NOMO-1 treated with DMSO at 0.1 percent for 48 hours (cell line): ENCODE data around the gene ATG9B.
"Not testable (repeated sequence)": the region's sequence is repeated elsewhere in the genome, so short reads cannot be mapped to it uniquely, and the experiment has no call there.

Experiments
- DNase-seq: peaks from one replicate; lab custom pipeline; 2025; ENCODE audit not compliant: unreplicated experiment; lab: John Stamatoyannopoulos, UW

ATG9B gene

DNA sequence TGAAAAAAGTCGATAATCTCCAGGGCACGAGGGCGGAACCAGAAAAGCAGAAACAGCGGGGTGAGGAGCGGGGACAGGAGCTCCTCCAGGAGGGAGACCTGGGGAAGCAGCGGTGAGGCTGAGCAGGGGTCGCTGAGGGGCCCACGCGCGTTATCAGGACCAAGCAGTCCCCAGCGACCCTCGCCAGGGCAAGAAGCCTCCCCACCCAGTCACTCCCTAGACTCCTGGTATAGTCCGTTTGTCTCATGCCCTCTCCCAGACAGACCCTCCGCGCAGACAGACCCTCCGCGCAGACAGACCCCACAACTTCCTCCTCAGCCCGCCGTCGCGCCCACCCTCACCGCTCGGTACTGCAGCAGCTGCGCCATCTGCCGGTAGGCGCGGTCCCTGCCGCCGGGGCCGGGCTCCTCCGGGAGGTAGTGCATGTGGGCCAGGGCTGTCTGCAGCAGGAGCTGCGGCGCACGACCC, 6.3 kb downstream of the ATG9B start:
- DNase-seq = peak; percentile 15

GRCh38 chr7:151017370-151017952, 6.8 kb downstream of the ATG9B start:
- no peak for DNase-seq

DNA sequence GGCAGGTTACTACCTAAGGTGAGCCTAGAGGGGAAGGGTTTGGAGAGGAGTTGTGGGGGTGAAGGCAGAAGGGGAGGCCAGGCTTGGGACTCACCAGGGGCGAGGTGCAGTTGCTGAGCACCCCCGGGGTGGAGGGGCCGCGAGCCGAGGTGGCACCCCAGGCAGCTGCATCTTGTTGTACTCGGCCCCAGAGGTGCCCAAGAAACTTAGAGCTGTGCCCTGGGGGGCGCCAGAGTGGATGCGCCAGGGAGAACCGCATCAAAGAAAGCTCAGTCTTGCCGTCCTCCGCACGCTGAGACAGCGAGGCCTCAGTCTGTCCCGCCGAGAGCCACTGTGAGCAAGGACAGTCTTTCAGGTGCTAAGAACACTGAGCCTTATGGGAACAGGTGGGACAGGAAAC, 7.4 kb downstream of the ATG9B start:
- DNase-seq = no peak

GRCh38 chr7:151016505-151016904, 7.8 kb downstream of the ATG9B start:
- no peak for DNase-seq

DNA sequence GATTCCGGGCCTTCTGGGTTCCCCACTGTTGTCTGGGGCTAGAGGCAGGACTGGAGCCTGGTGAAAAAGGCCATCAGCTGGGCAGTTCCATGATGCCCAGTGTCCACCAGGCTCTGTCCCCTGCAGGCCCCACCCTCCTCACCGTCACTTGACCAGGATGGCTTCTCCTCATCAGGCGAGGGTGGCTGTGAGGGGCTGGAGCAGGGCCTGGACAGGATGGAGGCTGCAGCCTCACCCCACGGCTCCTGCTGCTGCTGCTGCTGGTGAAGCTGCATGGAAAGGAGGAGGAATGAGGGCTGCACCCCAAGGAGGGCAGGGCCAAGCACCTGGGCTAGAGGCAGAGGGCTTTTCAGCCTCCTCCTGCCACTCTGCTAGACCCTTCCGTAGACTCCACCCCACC, 8.3 kb downstream of the ATG9B start:
- no peak for DNase-seq

- no peak for DNase-seq
These were observed 9.3 kb downstream of the ATG9B start for GRCh38 chr7:151014950-151015349.

DNA sequence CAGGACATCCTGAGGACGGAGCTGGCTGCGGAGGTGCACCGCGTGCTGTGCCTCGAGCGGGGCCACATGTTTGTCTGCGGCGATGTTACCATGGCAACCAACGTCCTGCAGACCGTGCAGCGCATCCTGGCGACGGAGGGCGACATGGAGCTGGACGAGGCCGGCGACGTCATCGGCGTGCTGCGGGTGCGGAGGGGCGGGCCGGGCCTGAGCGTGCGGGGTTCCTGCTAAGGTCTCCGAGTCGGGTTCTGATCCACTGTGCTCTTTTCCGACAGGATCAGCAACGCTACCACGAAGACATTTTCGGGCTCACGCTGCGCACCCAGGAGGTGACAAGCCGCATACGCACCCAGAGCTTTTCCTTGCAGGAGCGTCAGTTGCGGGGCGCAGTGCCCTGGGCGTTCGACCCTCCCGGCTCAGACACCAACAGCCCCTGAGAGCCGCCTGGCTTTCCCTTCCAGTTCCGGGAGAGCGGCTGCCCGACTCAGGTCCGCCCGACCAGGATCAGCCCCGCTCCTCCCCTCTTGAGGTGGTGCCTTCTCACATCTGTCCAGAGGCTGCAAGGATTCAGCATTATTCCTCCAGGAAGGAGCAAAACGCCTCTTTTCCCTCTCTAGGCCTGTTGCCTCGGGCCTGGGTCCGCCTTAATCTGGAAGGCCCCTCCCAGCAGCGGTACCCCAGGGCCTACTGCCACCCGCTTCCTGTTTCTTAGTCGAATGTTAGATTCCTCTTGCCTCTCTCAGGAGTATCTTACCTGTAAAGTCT, 10.4 kb downstream of the ATG9B start:
- no peak for DNase-seq

DNA sequence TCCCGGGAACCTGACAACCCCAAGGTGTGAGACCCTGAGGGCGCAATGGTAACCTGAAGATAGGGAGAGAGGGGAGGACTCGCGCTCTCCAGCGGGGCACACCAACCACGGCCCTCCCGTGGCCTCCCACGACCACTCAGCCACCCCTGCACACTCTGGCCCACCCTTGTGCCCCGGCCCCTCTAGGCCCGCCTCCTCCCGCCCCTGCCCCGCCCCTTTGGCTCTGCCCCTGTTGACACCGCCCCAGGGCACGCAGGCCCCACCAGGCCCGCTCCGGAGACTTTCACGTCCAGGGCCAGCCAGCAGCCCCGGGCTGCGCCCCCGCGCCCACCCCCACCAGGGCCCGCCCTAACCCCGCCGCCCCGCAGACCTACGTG, 10.9 kb downstream of the ATG9B start:
- no peak for DNase-seq

- DNase-seq = no peak
These were observed 11.4 kb downstream of the ATG9B start for GRCh38 chr7:151012911-151013347.

GRCh38 chr7:151012031-151012692, 12.1 kb downstream of the ATG9B start:
- no peak for DNase-seq

- not testable (repeated sequence) for DNase-seq
These were observed 12.7 kb downstream of the ATG9B start for GRCh38 chr7:151011616-151012015.

- DNase-seq = no peak
These were observed 13.2 kb downstream of the ATG9B start for GRCh38 chr7:151011097-151011409.

- no peak for DNase-seq
These were observed 13.8 kb downstream of the ATG9B start for GRCh38 chr7:151010307-151011096.

- DNase-seq = no peak
These were observed 14.3 kb downstream of the ATG9B start for GRCh38 chr7:151010037-151010306.

GRCh38 chr7:151009327-151010036, 14.8 kb downstream of the ATG9B start:
- no peak for DNase-seq

- peak; percentile 41 for DNase-seq
These were observed 15.6 kb downstream of the ATG9B start for GRCh38 chr7:151008511-151009323.

- DNase-seq = no peak
These were observed 16.2 kb downstream of the ATG9B start for GRCh38 chr7:151008143-151008510.

GRCh38 chr7:151007469-151007898, 16.8 kb downstream of the ATG9B start:
- no peak for DNase-seq

- no peak for DNase-seq
These were observed 17.5 kb downstream of the ATG9B start for GRCh38 chr7:151006590-151007300.

GRCh38 chr7:151005566-151005965, 18.7 kb downstream of the ATG9B start:
- no peak for DNase-seq
